UCSD-AML1 (cell line): ENCODE data around the gene CHCHD4.
"Not testable (repeated sequence)": the region's sequence is repeated elsewhere in the genome, so short reads cannot be mapped to it uniquely, and the experiment has no call there.

ENCODE experiments used
- DNase-seq: peaks from one replicate; lab custom pipeline; 2025; ENCODE audit not compliant: unreplicated experiment; lab: John Stamatoyannopoulos, UW

CHCHD4 gene

DNA sequence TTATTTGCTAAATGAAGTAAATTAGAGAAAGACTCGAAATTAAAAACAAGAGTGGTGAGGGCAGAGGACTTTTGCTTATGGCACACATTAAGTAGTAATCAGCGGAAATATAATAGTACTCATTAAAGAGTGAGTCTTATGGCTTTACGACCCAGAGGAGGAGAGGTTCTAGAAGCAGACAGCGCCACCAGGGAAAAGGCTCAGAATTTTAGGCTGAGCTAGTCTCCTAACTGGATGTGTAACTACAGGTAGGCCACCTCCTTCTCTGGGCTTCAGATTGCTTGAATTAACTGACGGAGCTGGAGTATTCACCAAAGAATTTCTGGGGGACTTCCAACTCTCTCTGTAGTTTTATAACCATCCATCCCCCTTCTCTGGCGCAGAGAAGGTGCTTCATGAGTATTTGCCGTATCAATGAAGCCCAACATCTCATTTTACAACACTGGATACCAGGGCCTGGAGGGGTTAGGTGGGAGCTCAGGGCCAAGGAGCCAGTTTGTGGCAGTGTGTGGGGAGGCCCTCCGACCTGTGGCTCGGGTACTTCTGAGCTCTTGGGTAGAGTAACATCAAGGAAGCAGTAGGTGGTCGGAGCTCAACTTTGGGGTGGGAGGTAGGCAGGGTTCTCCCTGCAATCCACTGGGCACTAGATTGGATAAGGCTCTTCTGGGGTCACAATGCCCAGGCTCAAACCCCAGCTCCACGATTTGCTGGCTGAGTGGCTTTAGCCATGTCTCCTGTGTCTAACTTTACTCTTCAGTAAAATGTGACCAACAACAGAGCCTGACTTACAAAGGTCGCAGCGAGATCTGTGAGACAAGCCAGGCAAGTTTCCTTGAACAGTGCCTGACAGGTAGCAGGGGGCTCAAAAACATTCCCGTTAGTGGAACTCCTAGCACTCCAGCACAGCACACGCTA, 1.1 kb downstream of the CHCHD4 start:
- no peak for DNase-seq

DNA sequence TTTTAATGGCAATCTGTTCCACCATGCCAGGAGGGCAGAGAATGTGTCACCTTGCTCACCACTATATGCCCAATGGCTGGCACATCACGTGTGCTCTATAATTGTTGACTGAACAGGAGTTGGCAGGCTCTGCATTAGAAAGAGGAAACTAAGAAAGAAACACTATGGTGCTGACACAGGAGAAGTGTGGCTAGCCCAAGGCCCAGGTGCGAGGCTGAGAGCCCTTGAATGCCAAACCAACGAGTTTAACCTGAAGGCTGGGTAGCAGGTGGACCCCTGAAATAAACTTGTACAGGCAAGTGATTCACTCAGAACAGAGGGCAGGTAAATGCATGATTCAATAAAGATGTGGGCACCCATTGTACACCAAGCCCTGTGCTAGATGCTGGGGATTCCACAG, 2.4 kb downstream of the CHCHD4 start:
- DNase-seq = no peak

DNA sequence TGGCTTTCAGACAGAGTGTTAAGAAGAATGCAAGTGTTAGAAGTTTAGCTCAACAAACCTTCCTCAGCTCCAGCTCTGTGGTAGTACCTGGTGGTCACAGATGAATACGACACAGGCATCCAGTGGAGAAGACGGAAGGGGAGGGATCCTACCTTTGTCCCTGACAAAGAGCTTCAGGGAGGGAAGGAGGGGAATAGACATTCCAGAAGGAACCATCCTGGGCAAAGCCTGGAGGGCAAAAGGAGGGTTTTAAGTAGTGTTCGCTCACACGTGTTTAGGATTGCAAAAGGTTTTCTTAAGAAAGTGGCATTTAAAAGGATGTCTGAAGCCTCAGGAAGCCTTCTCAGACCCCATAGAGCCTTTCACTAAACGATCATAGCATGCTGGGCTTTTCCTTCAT, 2.8 kb downstream of the CHCHD4 start:
- no peak for DNase-seq

DNA sequence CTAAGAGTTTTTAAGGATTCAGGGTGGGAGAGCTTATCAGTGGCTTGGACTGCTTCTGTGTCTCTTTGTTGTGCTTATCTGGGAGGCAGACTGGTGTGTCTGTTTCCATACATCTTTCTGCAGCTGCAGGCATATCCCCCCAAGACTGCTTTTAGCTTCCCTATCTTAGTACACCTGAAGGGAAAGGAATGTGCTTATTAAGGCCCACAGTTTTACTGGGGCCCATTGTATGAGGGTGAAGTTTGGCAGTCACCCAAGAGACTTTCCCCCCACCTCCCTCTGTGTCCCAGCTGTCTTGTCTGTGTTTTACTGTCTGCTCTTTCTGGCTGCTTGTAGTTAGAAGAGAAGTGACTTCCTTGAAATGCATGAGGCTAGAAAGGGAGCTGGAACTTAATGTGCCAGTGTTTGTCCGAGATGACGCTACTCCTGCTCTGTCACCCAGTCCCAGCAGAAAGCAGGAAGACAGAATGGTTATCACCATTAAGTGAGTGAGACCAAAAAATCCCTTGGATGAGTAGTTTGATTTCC, 3.7 kb downstream of the CHCHD4 start:
- not testable (repeated sequence) for DNase-seq

DNA sequence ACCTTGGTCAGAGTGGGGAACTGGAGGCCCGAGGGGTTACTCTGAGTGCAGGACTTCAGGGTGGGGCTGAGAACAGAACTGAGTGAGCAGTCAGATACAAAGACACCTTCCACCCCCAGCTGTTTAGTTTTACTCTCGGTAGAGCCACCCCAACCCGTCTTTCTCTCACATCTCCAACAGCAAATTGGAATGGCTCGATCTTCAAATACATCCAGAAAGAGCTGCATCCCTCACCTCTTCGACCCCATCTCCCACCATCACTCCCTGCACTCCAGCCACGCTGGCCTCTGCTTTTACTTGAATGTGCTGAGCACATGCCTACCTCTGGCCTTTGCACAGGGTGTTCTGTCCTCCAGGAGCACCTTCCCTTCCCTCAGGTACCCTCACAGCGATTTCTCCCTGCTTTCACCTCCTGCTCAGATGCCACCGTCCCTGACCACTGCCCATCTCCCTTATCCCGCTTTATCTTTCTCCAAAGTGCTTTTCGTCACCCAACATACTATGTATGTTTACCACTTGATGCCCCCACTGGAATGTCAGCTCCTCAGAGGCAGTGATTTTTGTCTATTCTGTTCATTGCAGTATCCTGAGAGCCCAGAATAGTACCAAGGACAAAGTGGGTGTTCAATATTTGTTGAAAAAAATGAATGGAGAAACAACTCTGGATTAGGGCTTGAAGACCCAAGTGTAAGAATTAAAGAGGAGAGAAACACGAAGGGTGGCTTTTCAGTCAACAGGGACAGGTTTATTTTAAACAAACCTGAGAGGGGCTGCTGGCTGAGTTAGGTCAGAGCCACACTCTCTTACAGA, 4.4 kb downstream of the CHCHD4 start:
- no peak for DNase-seq

DNA sequence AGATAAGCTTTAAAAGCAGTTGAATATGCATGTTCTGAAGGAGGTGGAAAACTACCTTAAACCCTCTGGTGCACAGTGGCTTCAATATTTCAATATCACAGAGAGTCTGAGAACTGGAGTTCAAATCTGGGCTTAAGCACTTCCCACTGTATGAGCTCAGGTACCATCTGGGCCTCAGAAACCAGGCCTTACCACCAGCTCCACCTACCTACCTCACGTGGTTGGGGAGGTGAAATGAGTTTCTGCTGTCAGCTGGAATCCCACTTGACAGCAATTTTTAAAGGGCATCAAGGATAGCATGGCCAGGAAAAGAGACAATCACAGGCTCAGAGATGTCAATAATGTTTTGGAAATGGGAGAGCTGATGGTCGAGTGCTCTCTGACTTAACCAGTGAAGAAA, 5.0 kb downstream of the CHCHD4 start:
- no peak for DNase-seq

DNA sequence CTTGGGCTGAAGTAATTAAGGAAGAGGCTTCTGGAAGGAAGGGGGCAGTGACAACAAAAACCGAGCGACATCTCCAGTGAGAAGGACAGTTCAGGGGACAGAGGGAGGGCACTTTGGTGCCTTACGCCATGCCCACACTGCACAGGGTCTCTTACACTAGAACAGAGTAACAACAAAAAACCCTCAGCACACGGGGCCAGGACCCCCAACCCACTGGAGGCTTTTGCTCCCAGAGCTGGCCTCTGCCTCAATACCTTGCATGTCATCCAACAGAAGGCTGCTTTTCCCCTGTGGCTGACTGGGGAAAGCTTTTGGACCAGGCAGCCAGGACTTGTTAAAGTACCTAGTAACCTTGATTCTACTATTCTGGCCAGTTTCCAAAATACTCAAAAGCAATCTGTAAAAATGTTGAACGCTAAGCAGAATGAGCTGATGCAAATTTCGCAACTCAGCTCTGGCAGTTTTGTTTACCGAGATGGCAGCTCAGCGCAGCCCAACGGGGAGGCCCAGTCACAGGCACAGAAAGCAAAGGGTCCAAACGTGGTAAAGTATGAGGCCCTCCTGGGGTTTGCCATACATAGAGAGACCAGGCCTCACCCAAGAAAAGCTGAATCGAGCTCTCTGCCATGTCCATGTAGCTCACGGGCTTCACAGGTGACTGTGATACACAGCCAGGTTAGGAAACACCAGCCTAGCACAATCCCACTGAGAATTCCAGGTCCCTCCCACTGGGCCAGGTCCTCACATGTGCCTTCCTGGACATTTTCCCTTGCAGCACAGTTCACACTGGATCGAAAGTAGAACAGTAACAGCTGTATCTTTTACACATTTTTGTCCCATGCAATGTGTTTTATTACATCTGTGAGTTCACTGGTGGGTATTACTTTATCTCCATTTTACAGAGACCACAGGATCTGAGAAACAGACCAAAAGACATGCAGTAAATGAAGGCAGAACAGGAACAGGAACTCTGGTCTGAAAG, 6.0 kb downstream of the CHCHD4 start:
- no peak for DNase-seq

DNA sequence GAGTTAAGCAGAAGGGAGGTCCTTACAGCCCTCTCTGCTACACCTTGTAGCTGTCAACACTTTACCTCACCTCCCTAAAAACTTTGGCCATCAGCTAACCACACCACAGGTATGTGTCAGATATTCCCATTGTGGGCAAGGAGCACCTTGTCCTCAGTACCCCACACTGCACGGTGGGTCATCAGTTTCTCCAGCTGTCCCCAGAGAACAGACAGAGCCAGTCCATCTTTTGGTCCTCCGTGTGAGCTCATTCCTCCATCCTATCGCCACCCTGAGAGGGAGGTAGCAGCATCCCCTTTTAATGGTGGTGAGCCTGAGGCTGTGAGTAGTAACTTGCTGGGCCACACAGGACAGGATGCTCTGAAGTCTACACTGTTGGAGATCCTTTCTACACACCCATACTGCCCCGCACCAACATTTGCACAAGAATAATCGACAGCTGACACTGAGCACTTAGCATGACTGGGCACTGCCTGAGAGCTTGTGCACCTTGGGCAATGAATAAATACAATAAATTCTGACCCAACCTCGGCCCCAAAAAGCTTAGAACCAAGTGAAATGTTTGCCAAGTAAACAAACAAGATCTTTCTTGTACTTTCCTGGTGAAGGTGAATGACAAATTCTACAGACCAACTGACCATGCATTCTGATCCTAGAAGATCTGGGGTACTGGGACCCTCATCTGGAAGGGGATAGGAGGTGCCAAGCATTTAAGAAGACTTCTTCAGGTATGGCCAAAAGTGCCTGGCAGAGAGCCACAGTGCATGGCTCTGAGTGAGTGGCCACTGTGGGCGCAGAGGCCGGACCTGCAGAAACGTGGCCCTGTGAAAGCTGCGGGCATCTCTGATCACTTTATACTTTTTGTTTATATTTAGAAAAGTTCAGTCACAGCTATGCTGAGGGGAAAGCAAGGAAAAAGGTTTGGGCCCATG, 6.9 kb downstream of the CHCHD4 start:
- DNase-seq = no peak

DNA sequence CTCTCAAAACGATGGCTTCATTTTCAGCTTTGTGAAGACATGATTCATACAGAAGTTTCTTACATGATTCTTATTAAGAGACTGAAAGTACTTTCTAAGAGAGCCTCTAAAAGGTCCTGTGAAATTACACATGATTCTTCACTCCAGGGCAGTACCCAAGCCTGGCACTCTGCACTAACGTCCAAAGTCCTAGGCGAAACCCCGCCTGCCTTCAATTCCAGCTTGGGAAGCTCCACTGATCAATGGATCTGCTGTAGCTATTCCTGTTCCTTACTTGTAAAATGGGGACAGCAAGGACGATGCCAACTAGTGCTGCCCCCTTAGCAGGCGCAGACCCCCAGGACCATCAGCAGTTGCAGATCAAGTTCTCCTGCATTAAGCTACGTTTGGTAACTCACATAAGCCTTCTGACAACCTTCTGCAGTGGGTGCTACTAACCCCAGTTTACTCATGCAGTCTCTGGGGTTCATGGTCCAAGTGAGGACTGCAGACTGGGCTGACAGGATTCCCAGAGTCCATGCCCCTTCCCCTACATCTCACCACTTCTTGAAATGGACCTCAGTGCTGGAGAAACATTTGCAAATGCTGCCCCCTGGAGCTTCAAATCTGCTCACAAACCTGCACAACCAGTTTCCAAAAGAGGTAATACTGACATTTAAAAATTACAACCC, 10.6 kb downstream of the CHCHD4 start:
- DNase-seq = no peak

DNA sequence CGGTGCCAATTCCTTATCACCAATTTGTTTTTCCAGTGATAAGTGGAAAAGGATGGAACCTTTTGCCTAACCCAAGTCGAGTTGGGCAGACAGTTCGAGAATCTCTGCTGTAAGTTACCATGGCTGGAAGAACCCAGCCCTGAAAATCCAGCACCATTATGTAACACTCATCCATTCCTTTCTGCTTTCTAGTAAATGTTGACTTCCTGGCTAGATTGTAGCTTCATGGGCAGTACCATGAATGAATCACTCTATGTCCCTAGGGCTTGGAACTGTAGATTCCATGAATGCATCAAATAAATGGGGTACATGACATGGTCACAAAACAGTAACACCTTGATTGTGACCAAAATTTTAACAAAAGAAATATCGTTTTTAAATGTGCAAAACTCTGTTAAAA, 14.0 kb downstream of the CHCHD4 start:
- no peak for DNase-seq

DNA sequence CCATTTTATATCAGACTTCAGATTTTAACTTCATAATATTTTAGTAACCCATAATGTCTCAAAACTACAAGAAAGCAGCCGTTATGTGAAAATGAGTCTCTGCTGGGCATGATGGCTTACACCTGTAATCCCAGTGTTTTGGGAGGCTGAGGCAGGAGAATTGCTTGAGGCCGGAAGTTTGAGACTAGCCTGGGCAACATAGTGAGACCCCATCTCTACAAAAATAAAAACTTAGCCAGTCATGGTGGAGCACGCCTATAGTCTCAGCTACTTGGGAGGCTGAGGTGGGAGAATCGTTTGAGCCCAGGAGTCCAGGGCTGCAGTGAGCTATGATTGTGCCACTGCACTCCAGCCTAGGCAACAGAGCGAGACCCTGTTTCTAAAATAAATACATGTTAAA, 14.8 kb downstream of the CHCHD4 start:
- not testable (repeated sequence) for DNase-seq

DNA sequence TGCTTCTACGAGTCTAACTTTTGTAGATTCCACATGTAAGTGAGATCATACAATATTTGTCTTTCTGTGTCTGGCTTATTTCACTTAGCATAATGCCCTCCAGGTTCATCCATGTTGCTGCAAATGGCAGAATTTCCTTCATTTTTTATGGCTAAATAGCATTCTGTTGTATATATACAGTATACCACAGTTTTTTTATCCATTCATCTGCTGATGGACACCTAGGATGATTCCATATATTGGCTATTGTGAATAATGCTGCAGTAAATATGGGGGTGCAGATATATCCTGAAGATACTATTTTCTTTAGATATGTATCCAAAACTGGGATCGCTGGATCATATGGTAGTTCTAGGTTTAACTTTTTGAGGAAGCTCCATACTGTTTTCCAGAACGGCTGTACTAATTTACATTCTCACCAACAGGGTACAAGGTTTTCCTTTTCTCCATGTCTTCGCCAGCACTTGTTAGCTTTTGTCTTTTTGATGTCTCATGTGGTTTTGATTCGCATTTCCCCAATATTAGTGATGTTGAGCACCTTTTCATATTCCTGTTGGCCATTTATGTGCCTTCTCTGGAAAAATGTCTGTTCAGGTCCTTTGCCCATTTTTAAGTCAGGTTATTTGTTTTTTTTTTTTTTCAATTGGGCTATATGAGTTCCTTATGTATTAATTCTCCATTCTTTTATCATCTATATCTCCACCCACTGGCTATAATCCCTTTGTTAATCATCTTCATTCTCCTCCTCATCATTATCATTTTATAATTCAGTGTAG, 26.9 kb downstream of the CHCHD4 start:
- DNase-seq = no peak

DNA sequence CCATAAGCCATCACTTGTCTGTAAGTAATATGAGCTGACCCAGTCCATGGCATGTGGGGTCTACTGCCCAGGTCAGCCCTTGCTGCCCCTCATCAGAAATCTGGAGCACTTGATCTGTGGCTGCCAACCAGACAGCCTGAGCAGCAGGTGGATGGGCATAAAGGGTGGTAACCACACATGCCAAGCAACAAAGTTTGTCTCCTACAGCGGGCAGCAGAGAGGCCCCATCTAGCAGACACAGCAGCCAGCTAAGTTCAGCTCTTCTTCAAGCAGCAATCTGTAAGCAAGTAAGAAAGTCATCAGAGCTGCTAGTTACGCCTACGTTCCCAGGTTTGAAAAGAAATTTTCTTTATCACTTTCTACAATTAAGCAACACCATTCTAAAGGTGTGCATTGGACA, 27.9 kb downstream of the CHCHD4 start:
- DNase-seq = no peak

DNA sequence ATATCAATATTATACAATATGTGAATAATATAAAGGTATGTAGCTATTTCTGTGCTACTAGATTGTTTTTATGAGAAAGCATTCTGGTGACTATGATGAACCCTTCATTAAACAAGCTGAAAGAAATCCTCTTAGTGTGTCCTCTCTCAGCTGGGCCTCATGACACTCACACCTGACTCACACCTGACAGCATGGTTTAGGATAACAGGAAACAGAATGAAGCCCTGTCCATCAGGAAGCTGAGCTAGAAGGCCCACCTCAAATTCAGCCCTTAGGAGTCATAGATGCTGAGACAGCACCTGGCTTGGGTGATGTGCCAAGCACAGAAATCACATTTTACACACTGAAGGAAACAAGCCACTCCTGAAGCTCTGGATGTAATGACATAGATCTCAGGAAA, 30.8 kb downstream of the CHCHD4 start:
- no peak for DNase-seq

DNA sequence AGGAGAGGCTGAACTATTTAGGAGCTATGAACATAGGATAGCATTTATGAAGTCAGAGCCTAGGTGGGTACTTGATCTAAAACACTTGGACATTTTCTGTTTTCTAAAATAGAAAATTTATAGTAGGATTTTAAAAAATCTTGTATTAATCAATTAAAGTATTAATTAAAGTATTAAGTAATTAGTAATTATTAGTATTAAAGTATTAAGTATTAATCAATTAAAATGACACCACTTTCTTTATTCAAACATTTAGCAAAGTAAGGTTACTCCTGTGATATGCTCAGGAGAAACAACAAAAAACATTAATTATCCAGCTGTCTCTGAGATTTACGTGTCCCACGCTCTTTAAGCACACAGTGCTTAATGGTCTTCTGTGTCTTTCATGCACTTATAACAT, 32.2 kb downstream of the CHCHD4 start:
- DNase-seq = no peak

DNA sequence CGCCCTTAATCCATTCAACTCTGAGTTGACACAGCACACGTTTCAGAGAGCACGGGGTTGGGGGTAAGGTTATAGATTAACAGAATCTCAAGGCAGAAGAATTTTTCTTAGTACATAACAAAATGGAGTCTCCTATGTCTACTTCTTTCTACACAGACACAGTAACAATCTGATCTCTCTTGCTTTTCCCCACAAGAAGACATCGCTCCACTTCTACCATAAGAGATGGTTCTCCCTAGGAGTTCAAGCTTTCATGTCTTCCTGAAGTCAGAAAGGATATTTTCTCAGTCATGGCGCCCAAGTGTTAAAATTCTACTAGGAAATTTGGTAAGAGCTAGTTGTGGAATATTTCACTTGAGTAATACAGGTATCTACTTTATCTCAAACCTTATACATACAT, 32.7 kb downstream of the CHCHD4 start:
- DNase-seq = not testable (repeated sequence)

DNA sequence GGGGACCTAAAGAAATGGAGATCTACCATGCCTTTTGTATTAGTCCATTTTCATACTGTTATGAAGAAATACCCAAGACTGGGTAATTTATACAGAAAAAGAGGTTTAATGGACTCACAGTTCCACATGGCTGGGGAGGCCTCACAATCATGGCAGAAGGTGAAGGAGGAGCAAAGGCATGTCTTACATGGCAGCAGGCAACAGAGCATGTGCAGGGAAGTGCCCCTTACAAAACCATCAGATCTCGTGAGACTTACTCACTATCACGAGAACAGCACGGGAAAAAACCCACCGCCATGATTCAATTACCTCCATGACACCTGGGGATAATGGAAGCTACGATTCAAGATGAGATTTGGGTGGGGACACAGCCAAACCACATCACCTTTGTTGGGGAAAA, 37.2 kb downstream of the CHCHD4 start:
- not testable (repeated sequence) for DNase-seq

DNA sequence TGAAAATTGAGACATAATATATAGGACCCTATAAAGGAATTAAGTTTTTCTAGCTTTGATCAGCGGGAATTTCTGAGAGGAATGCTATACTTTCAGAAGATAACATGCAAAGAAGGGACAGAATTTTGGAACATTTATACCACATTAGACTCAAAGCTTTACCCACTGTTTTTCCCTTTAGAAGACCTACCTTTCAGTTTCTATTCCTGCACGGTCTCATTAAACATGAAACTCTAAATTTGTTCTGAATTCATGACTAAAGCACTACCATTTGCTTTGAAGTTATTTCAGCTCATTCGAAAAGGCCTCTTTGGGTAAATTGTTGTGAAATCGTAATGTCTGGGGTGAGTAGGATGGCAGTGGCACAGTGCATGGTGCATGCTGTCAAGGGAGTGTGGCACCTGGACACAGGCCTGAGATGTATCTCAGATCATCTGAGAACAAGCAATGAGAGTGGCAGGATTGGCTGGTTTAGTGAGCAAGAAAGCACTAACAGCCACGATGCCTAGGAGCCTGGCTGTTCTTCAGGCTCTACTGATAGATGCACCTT, 42.5 kb downstream of the CHCHD4 start:
- no peak for DNase-seq
